K562 (cell line): ENCODE measurements around the gene DGUOK. TPM values are rescaled to one million over a fixed set of nuclear protein-coding genes. Genes with fewer than 3 reads are reported as not detected.

Experiments
- ATAC-seq: fragments of 200-7000 bp; cut with Tn5 transposase; 3 replicates; pipeline ENCODE4 v1.9.1; 2020; ENCODE audit warnings: moderate library complexity
- BruUV-seq: library from RNA; stranded (reverse); fragments of 400-500 nt; replicated peaks from 2 replicates; lab custom pipeline; 2021; lab: Mats Ljungman, UMichigan
- CTCF ChIA-PET: fragments of 300-600 bp; formaldehyde crosslinking; extraction: SDS; loops from one replicate; lab custom pipeline; 2021; ENCODE audit warnings: low intra/inter-chr PET ratio; lab: Yijun Ruan, JAX
- POLR2A ChIA-PET: fragments of 300-600, 350-650 bp; sonication (Branson Sonifier 250); formaldehyde crosslinking; extraction: SDS; loops from one replicate; lab custom pipeline; 2021; ENCODE audit warnings: antibody characterized with exemption, inconsistent platforms; lab: Yijun Ruan, JAX
- DNase-seq, 4 experiments: peaks; one replicate each; pipeline versions ENCODE4 v3.0.0 to v3.0.0-alpha.2; 2011 to 2018; ENCODE audit warnings: low spot score in 3 of 4, mixed read lengths in 3 of 4; ENCODE audit errors: extremely low read depth in 1 of 4
- FAIRE-seq: peaks from 2 replicates; lab custom pipeline; 2011; peaks lifted over from hg19 to GRCh38; lab: Jason Lieb, UNC
- H2AFZ ChIP-seq: 2 replicates; pipeline ENCODE4 v1.6.0; 2011; ENCODE audit warnings: low read depth, low read length, control low read depth, inconsistent platforms
- H3K27ac ChIP-seq: fragments of 200-600 bp; 3 replicates; pipeline ENCODE4 v1.8.0; 2011; ENCODE audit warnings: low read depth, mild to moderate bottlenecking, control low read depth, inconsistent platforms, low read length, moderate library complexity, mixed read lengths; ENCODE audit errors: extremely low read depth
- H3K27me3 ChIP-seq, 2 experiments: fragments of 300-600 bp in 1 of 2; 2 replicates in 1 of 2; 3 replicates in 1 of 2; pipeline versions ENCODE4 v1.6.0 to v1.8.0; 2011; ENCODE audit warnings: inconsistent platforms in 2 of 2, low read length in 2 of 2, mild to moderate bottlenecking in 1 of 2, mixed read lengths in 1 of 2, moderate library complexity in 1 of 2; ENCODE audit not compliant: control insufficient read depth in 2 of 2, insufficient read depth in 2 of 2
- H3K36me3 ChIP-seq: fragments of 300-600 bp; 3 replicates; pipeline ENCODE4 v1.8.0; 2011; ENCODE audit warnings: mild to moderate bottlenecking, low read length, inconsistent platforms; ENCODE audit not compliant: control insufficient read depth, insufficient read depth
- H3K4me1 ChIP-seq, 2 experiments: fragments of 200-600 bp in 1 of 2; replicated peaks in 1 of 2; 2 replicates in 1 of 2; 3 replicates in 1 of 2; pipeline versions ENCODE4 v1.5.1 to v1.8.0; 2011; ENCODE audit warnings: inconsistent platforms in 2 of 2, low read length in 2 of 2, mild to moderate bottlenecking in 1 of 2, mixed read lengths in 1 of 2, moderate library complexity in 1 of 2; ENCODE audit not compliant: control insufficient read depth in 2 of 2, insufficient read depth in 2 of 2
- H3K4me2 ChIP-seq: 2 replicates; pipeline ENCODE4 v1.6.1; 2011; ENCODE audit warnings: low read length, control low read depth, inconsistent platforms, mixed read lengths; ENCODE audit not compliant: insufficient read depth
- H3K4me3 ChIP-seq: fragments of 200-600 bp; sonication (generic), shearing (Covaris generic); 2 replicates; pipeline ENCODE4 v1.5.1; 2016; ENCODE audit warnings: control low read depth, inconsistent platforms
- H3K79me2 ChIP-seq: fragments of 200-600 bp; 3 replicates; pipeline ENCODE4 v1.8.0; 2011; ENCODE audit warnings: low read length, inconsistent platforms; ENCODE audit not compliant: control insufficient read depth, insufficient read depth
- H3K9ac ChIP-seq, 2 experiments: 2 replicates each; pipeline versions ENCODE4 v1.6.0 to v1.6.1; 2011; ENCODE audit warnings: low read depth in 2 of 2, low read length in 2 of 2, control low read depth in 1 of 2, inconsistent platforms in 1 of 2, mild to moderate bottlenecking in 1 of 2, mixed read lengths in 1 of 2; ENCODE audit not compliant: insufficient read depth in 1 of 2
- H3K9me1 ChIP-seq: one replicate; pipeline ENCODE4 v1.6.0; 2011; ENCODE audit warnings: inconsistent platforms, mild to moderate bottlenecking, low read length, moderate library complexity; ENCODE audit not compliant: control insufficient read depth, insufficient read depth
- H3K9me3 ChIP-seq: replicated peaks from 2 replicates; pipeline ENCODE4 v1.5.1; 2011; ENCODE audit warnings: low read depth, low read length, inconsistent platforms; ENCODE audit not compliant: control insufficient read depth, insufficient read depth
- H4K20me1 ChIP-seq: replicated peaks from 2 replicates; pipeline ENCODE4 v1.6.1; 2011; ENCODE audit warnings: low read length, inconsistent platforms, mixed read lengths; ENCODE audit not compliant: control insufficient read depth, insufficient read depth
- BCL6 ChIP-seq: fragments of 250-450 bp; sonication (Bioruptor Pico); IDR thresholded peaks from 2 replicates; pipeline ENCODE4 v1.4.0; 2020
- CCNT2 ChIP-seq: IDR thresholded peaks from 2 replicates; pipeline ENCODE4 v1.6.1; 2011; ENCODE audit warnings: borderline replicate concordance, low read depth, mild to moderate bottlenecking, moderate library complexity, mixed read lengths, low read length; ENCODE audit not compliant: insufficient read length; ENCODE audit errors: extremely low read depth
- CHAMP1 ChIP-seq: fragments of 450-650 bp; IDR thresholded peaks from 2 replicates; pipeline ENCODE4 v1.6.1; 2016; ENCODE audit warnings: mild to moderate bottlenecking
- CREB3 ChIP-seq: fragments of 450-650 bp; conservative IDR thresholded peaks from 2 replicates; pipeline ENCODE4 v1.6.1; 2016; ENCODE audit warnings: missing genetic modification characterization, low read depth, mild to moderate bottlenecking, missing compliant biosample characterization, moderate library complexity
- CREB3L1 ChIP-seq: fragments of 450-650 bp; IDR thresholded peaks from 2 replicates; pipeline ENCODE4 v1.6.1; 2014; ENCODE audit warnings: low read depth, mild to moderate bottlenecking, moderate library complexity, borderline replicate concordance
- HMGXB4 ChIP-seq: sonication (generic); formaldehyde crosslinking; IDR thresholded peaks from 2 replicates; pipeline ENCODE4 v1.8.1; 2023; ENCODE audit warnings: mild to moderate bottlenecking, missing genetic modification reagents
- MEF2A ChIP-seq: IDR thresholded peaks from 2 replicates; pipeline ENCODE4 v1.6.1; 2011; ENCODE audit warnings: low read depth, mild to moderate bottlenecking, low read length, moderate library complexity; ENCODE audit not compliant: control insufficient read depth
- PHB2 ChIP-seq: fragments of 450-650 bp; IDR thresholded peaks from 2 replicates; pipeline ENCODE4 v1.6.1; 2017; ENCODE audit warnings: low read depth
- SMARCC2 ChIP-seq: fragments of 450-650 bp; IDR thresholded peaks from 2 replicates; pipeline ENCODE4 v1.6.1; 2017; ENCODE audit warnings: antibody characterized with exemption, moderate library complexity, mild to moderate bottlenecking, low read depth
- TFAP4 ChIP-seq: sonication (generic); formaldehyde crosslinking; IDR thresholded peaks from 2 replicates; pipeline ENCODE4 v1.8.0; 2022; ENCODE audit warnings: missing genetic modification reagents, mild to moderate bottlenecking, moderate library complexity, borderline replicate concordance
- TSC22D4 ChIP-seq: fragments of 450-650 bp; IDR thresholded peaks from 2 replicates; pipeline ENCODE4 v1.6.1; 2016; ENCODE audit warnings: missing genetic modification characterization, missing biosample characterization, control low read depth
- ZBTB9 ChIP-seq: fragments of 450-650 bp; formaldehyde crosslinking; IDR thresholded peaks from 2 replicates; pipeline ENCODE4 v1.4.0; 2020; ENCODE audit warnings: mild to moderate bottlenecking, moderate library complexity
- ZSCAN32 ChIP-seq: fragments of 450-650 bp; formaldehyde crosslinking; IDR thresholded peaks from 2 replicates; pipeline ENCODE4 v1.4.0; 2020; ENCODE audit warnings: mild to moderate bottlenecking, moderate library complexity
- WGBS: fragments of 100-300 bp; shearing (Covaris generic); methylation state at CpG from one replicate; pipeline ENCODE4 v1.1.6; 2016; ENCODE audit warnings: low coverage, mixed read lengths; ENCODE audit not compliant: insufficient coverage; ENCODE audit errors: missing lambda C conversion rate; 5-methylcytosine and 5-hydroxymethylcytosine counted together
- in situ Hi-C: fragments of 300-500 bp; cut with MboI; formaldehyde crosslinking; loops from 4 replicates; pipeline ENCODE4 v1.15.0; 2018; ENCODE audit warnings: inconsistent platforms, mixed read lengths
- intact Hi-C: fragments of 100-400 bp; cut with micrococcal nuclease; formaldehyde crosslinking; loops from 2 replicates; pipeline ENCODE4 v1.14.2; 2022
- polyA plus RNA-seq, 8 experiments: library from polyadenylated mRNA; depleted of rRNA in 4 of 8; stranded (reverse) in 5 of 8; unstranded in 3 of 8; fragments of >200 nt; fragmentation: Nextera tagmentation in 2 of 8; fragmentation: Illumina TruSeq in 1 of 8; extraction: Ambion mirVana in 2 of 8; extraction: Trizol in 1 of 8; gene quantifications; 2 replicates each; pipeline versions ENCODE4 v1.2.1 to v1.2.3, GENCODE V29; 2011 to 2014; ENCODE audit warnings: inconsistent platforms in 1 of 8, missing spikeins in 1 of 8
- total RNA-seq, 7 experiments: library from RNA; depleted of rRNA in 6 of 7; stranded (reverse); fragments of >200 nt in 6 of 7; fragmentation: Illumina TruSeq in 2 of 7; extraction: Trizol in 2 of 7; gene quantifications; 2 replicates each; pipeline versions ENCODE4 v1.2.1 to v1.2.3, GENCODE V29; 2011 to 2021; ENCODE audit warnings: low replicate concordance in 1 of 7

Gene DGUOK
- total and polyA plus RNA-seq, 9 of the 15 experiments (the other 6 are each of a cell fraction or from before 2014, with no cell fraction given): 67.0 to 288 (median 126) TPM

- no TSS peak for BruUV-seq
- 85% methylated on average over 2 of the region's 2 CpGs for WGBS
- peaks cover 4% of the 10 kb centered on the region; the same call in 1 of the 2 replicates for H4K20me1 ChIP-seq
- H3K9me1 ChIP-seq: no peaks in the 10 kb centered on the region
- no peak overlapping the region for H2AFZ ChIP-seq
- H3K36me3 ChIP-seq: peaks cover 78% of the 10 kb centered on the region
- H3K4me2 ChIP-seq: no peak overlapping the region
- intact Hi-C loops: no loop called here
- no peaks in the 10 kb centered on the region for H3K27me3 ChIP-seq
- H3K27ac ChIP-seq: no peak overlapping the region
- no peaks in the 10 kb centered on the region for H3K9me3 ChIP-seq
- no peak overlapping the region for H3K4me3 ChIP-seq
- no peak overlapping the region for H3K9ac ChIP-seq
- ChIA-PET POLR2A (no interaction called here), CTCF (no interaction called here)
- FAIRE-seq (no peak), ATAC-seq (no peak), DNase-seq (no peak)
- H3K79me2 ChIP-seq: peaks cover 72% of the 10 kb centered on the region
- H3K4me1 ChIP-seq: no peaks in the 10 kb centered on the region
- in situ Hi-C loops: no loop called here
- TF ChIP-seq BCL6 (CRISPR knock-in tag) (no peak), CREB3 (tag) (no peak), HMGXB4 (CRISPR knock-in tag) (no peak), CHAMP1 (no peak), ZSCAN32 (CRISPR knock-in tag) (no peak), SMARCC2 (no peak), CCNT2 (no peak), ZBTB9 (CRISPR knock-in tag) (no peak), CREB3L1 (no peak), TSC22D4 (tag) (no peak), PHB2 (no peak), TFAP4 (CRISPR knock-in tag) (no peak), MEF2A (no peak)
Measured at GRCh38 chr2:73942664-73943063, 16.0 kb downstream of the DGUOK start.
